T-helper 1 cell treated with Interleukin-12 subunit alpha and Interleukin-12 subunit beta and Interleukin-4 antibody, amounts not matched to agents 30 ng/mL and 1 ng/mL, for 36 hours (primary cell): ENCODE data around the gene TOMM40L. TPM values are rescaled to one million over a fixed set of nuclear protein-coding genes. Genes with fewer than 3 reads are reported as not detected.

Source experiments
- total RNA-seq: library from RNA; stranded (reverse); gene quantifications from 2 replicates; pipeline ENCODE4 v1.2.3, GENCODE V29; 2022

Gene TOMM40L
- total RNA-seq, 1 donor from 2014 or later = 26.4 TPM

Other genes starting within 250 kb of the TOMM40L start
- gene F11R, start 204.9 kb upstream of the TOMM40L start, total RNA-seq = 17.4 and 19.7 TPM in 2 replicates
- gene TSTD1, start 187.1 kb upstream of the TOMM40L start, total RNA-seq = 40.8 and 43.5 TPM in 2 replicates
- 78.3 and 86.9 TPM in 2 replicates for gene USF1, start 180.1 kb upstream of the TOMM40L start, total RNA-seq
- gene ARHGAP30, start 156.2 kb upstream of the TOMM40L start, total RNA-seq = 301 and 314 TPM in 2 replicates
- gene NECTIN4, start 136.5 kb upstream of the TOMM40L start, total RNA-seq = not detected in 2 replicates
- gene KLHDC9, start 127.7 kb upstream of the TOMM40L start, total RNA-seq = not detected in 2 replicates
- 71.4 and 71.5 TPM in 2 replicates for gene PFDN2, start 108.0 kb upstream of the TOMM40L start, total RNA-seq
- 39.1 and 40.6 TPM in 2 replicates for gene NIT1, start 108.0 kb upstream of the TOMM40L start, total RNA-seq
- gene DEDD, start 93.4 kb upstream of the TOMM40L start, total RNA-seq = 41.5 and 47.6 TPM in 2 replicates
- 109 TPM in 2 replicates for gene UFC1, start 72.1 kb upstream of the TOMM40L start, total RNA-seq
- 30.6 and 33.6 TPM in 2 replicates for gene USP21, start 66.6 kb upstream of the TOMM40L start, total RNA-seq
- 29.5 and 30.7 TPM in 2 replicates for gene PPOX, start 59.6 kb upstream of the TOMM40L start, total RNA-seq
- gene B4GALT3, start 48.6 kb upstream of the TOMM40L start, total RNA-seq = 56.3 and 58.4 TPM in 2 replicates
- 2.2 and 2.4 TPM in 2 replicates for gene ADAMTS4, start 27.0 kb upstream of the TOMM40L start, total RNA-seq
- gene NDUFS2, start 23.7 kb upstream of the TOMM40L start, total RNA-seq = 82.8 and 88.5 TPM in 2 replicates
- gene FCER1G, start 10.8 kb upstream of the TOMM40L start, total RNA-seq = 1.7 and 2.9 TPM in 2 replicates
- gene APOA2, start 2.4 kb upstream of the TOMM40L start, total RNA-seq = not detected in 2 replicates
- gene NR1I3, start 12.1 kb downstream of the TOMM40L start, total RNA-seq = not detected in 2 replicates
- gene PCP4L1, start 32.7 kb downstream of the TOMM40L start, total RNA-seq = 0.15 and 0.29 TPM in 2 replicates
- 6.1 and 7.0 TPM in 2 replicates for gene MPZ, start 83.9 kb downstream of the TOMM40L start, total RNA-seq
- 171 TPM in 2 replicates for gene SDHC, start 88.3 kb downstream of the TOMM40L start, total RNA-seq
- gene CFAP126, start 141.8 kb downstream of the TOMM40L start, total RNA-seq = not detected in 2 replicates